GM18498 (cell line): ENCODE results near the gene SLC25A11.
A peak's percentile ranks its signal among the peaks of the same experiment; 100 is the strongest.

Experiments used
- ATAC-seq: cut with Tn5 transposase; IDR thresholded peaks from one replicate; pipeline ENCODE4 v1.9.1; 2021; ENCODE audit warnings: mild to moderate bottlenecking, moderate library complexity; ENCODE audit not compliant: unreplicated experiment

SLC25A11 gene

DNA sequence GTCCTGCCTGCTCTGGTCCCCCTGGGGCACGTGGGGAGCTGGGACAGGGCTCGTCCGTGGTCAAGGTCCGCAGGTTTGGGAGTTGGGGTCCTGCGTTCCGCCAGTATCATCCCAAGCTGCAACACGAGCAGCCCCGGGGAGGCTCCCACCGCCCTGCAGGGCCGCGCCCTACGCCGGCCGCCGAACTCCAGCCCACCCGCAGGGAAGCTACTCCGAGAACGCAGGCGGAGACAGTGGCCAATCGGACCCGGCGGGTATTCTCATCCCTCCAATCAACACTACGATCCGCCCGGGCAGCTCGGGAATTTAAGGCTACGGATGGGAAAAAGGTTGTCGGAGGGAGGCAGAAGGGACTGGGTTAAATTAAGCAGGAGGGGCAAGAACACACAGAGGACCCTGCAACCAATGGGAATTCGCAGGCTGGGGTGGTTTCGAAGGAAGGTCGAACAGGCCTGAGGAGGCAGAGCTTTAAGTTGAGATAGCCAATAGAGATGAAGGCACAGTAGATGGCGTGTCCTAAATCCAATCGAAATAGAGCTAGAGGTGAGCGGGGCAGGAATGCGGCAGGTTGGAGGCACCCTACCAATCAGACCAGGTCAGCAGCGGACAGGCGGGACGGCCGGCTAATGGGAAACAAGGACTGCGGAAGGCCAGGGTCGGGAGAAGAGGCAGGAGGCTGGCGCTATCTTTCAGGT lies 27.1 kb upstream of the SLC25A11 start:
- peak; percentile 82 for ATAC-seq

DNA sequence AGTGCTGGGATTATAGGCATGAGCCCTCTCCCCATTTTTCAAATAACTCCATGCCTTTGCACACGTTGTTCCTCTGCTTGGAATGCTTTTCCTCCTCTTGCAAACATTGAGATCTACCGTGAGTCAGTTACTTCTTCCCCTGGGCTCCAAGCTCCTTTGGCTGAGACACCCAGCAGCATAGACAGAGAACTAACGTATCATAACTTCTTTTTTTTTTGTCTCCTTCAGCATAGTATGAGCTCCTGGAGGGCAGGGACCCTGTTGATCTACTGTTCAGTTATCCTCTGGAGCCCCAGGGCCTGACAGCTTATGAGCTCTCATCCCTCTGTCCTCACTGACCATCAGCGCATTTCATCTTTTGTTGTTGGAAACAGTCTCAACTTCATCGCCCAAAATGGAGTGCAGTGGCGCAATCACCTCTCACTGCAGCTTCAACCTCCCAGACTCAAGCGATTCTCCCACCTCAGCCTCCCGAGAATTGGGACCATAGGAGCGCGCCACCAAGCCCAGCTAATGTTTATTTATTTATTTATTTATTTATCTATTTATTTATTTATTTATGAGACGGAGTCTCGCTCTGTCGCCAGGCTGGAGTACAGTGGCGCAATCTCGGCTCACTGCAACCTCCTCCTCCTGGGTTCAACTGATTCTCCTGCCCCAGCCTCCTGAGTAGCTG lies 25.6 kb upstream of the SLC25A11 start:
- ATAC-seq, result no peak

DNA sequence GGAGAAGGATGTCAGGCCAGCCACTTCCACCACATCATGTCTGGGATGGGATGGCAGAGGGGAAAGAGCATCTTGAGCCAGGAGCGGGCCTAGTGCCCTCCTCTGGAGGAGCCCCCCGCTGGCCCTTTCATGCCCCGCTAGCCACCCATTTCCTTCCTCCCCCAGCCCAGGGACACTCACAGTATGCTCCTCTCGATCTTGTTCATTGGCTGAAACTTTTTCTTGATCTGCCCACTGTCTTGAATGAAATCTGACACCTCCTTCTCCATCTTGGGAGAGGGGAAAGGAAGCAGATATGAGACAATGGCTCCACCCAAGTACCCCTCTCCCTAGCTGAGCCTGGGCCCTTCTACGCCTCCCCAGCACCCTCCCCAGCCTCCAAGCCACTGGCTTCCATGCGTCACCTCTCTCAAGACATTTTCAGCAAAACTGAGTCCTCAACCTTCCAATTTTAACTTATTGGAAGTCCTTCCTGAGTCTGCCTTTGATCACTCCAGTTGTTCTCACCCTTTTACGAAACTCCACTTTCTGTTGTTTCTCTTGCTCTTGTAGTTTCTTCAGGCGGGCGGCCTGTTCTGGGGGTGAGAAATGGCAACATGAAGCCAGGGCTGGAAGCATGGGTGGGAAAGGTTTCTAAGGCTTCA lies 20.6 kb upstream of the SLC25A11 start:
- no peak for ATAC-seq

DNA sequence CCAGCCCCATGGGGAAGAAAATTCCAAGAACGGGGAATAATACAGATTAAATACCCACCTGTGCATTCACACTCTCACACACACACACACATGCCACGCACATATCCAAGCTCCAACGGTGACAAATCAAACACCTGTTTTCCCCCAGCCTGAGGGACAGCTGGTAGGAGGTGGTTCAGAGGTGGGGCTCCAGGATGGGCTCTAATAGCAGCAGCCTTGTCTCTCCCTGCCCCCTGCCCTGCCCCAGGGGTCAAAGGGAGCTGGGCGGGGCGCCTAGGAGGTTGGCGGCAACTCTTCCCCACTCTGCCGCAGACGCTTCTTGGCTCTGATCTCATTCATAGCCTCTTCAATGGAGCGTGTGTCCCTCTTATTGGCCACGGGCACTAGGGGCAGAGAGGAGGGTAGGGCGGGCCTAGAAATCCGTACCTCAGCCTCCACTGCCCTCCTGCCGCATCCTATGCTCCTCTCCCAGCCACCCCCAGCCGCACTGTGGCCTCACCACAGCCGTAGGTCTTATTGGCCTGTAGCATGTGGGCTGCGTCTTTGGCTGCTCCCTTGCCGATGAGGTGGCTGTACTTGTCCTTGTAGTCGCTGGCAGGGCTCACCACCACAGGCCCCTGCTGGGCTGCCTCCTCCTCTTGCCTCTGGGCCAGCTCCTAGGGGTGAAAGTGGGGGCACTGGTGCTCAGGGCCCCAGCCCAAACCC lies 19.6 kb upstream of the SLC25A11 start:
- ATAC-seq, result no peak

DNA sequence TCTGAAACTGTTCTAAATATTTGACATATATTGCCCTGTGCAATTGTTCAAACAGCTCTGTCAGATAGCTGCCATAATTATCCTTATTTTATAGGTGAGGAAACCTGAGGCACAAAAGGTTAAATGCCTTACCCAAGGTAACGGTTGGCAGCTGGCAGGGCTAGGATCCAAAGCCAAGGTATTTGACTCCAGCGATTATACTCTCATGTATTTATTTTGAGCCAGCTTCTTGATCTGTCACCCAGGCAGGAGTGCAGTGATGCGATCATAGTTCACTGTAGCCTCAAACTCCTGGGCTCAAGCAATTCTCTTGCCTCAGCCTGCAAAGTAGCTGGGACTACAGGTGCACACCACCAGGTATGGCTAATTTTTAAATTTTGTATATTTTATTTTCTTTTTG lies 18.3 kb upstream of the SLC25A11 start:
- no peak for ATAC-seq

DNA sequence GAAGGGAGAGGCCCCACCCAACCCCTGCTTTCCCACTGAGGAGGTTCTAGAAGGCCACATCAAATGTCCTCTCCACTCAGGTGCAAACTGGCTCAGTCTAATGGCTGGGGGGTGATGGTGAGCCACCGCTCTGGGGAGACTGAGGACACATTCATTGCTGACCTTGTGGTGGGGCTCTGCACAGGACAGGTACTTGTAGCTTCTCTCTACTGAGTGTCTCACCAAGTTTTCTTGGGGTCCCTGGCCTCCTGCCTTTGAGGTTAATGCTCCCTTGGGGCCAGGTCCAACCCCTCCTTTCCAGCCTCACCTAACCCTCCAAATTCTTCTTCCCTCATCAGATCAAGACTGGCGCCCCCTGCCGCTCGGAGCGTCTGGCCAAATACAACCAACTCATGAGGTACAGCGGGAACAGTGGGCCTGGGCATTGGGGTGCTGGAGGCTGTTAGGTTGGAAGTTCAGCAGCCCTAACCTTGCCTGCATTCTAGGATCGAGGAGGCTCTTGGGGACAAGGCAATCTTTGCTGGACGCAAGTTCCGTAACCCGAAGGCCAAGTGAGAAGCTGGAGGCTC lies 16.7 kb upstream of the SLC25A11 start:
- ATAC-seq, result no peak

DNA sequence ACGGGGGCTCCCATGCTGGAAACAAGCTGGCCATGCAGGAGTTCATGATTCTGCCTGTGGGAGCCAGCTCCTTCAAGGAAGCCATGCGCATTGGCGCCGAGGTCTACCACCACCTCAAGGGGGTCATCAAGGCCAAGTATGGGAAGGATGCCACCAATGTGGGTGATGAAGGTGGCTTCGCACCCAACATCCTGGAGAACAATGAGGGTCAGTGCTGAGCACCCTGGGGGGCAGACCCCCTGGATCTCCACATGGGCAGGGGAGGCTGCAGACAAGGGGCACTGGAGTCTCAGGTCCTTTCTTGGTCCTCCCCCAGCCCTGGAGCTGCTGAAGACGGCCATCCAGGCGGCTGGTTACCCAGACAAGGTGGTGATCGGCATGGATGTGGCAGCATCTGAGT lies 15.2 kb upstream of the SLC25A11 start:
- no peak for ATAC-seq

DNA sequence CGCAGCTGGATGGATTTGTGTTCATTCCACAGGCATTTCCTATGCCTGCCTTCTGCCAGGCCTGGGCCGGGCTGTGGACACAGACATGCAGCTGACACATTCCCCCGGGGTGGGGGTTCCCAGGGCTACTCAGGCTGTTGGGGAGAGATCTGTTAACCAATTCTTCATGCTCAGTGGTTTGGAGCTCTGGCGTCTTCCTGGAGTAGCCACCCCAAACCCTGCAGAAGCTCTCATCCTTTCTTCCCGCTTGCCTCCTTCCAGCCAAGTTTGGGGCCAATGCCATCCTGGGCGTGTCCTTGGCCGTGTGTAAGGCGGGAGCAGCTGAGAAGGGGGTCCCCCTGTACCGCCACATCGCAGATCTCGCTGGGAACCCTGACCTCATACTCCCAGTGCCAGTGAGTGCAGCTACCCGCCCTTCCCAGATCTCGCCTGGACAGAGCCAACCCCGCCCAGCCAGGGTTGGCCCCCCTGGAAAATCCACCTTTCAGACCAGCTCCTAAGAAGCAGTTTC lies 13.7 kb upstream of the SLC25A11 start:
- no peak for ATAC-seq

DNA sequence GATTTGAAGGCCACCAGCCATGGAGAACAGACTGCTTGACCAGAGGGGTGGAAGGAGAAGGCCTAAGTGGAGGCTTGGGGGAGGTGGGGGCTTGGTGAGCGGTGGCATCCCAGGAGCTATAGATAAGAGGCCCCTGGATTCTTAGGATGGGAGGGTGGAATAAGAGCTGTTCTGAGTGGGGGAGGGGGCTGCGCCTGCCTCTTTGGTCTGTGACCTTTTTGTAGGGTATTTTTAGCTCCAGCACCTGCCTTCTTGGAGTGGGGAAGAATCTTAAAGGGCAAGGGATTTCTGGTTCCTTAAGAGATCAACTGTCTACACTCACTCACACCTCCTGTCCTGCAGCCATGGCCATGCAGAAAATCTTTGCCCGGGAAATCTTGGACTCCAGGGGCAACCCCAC lies 11.6 kb upstream of the SLC25A11 start:
- ATAC-seq, result no peak

DNA sequence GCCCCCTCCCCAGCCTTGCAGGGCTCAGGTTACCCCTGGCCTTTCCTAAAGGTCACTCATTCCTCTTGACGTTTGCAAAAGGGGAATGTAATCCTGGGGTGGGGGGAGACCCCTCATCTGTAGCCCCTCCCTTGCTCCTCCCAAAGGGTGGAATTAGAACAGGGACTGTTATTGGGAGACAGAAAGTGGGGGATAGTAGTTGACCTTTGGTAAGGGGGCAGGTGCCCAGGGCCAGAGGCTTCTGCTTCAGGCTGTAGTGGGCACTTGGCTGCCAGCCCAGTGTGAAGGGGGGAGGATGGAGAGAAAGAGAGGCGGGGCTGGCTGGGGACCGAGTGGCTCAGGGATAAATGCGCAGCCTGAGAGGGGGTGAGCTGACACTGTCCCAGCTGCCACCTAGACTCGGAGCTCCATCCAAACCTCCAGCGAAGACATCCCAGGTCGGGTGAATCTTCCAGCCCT lies 10.9 kb upstream of the SLC25A11 start, which contains the start of gene ENO3:
ENO3 (plus strand) TSS at position 374 of the 459 bp plus-strand sequence. CDS start 711 bp downstream, outside the sequence.
- no peak for ATAC-seq

DNA sequence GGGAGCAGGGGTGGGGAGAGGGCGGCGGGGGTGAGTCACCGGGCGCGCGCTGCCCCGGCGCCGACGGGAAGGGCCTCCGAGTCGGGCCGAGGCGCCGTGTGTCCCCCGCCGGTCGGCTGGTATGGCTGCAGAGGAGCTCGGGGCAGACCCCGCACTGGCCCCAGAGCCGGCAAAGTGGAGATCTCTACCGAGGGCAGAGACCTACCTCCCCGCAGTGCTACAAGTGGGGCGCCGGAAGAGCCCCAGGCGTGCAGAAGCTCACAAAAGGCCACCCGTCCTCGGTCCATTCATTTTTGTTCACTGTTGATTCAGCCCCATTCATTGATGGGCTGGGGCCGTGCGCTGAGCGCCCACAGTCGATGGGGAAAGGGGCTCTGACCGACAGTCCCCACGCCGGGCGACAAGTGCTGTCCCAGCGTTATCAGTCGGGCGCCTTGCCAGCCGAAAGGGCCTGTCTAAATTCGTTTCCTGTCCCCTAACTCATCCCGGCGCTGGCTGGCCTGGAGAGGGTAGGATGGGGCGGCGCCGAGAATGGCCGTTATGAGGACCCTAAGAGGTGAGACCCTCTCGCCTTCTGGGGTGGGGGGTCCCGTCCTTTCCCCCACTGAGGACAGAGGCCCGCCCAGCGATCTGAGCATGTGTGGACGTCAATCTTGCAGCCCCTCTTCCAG lies 10.4 kb upstream of the SLC25A11 start:
- ATAC-seq, result peak; percentile 3

DNA sequence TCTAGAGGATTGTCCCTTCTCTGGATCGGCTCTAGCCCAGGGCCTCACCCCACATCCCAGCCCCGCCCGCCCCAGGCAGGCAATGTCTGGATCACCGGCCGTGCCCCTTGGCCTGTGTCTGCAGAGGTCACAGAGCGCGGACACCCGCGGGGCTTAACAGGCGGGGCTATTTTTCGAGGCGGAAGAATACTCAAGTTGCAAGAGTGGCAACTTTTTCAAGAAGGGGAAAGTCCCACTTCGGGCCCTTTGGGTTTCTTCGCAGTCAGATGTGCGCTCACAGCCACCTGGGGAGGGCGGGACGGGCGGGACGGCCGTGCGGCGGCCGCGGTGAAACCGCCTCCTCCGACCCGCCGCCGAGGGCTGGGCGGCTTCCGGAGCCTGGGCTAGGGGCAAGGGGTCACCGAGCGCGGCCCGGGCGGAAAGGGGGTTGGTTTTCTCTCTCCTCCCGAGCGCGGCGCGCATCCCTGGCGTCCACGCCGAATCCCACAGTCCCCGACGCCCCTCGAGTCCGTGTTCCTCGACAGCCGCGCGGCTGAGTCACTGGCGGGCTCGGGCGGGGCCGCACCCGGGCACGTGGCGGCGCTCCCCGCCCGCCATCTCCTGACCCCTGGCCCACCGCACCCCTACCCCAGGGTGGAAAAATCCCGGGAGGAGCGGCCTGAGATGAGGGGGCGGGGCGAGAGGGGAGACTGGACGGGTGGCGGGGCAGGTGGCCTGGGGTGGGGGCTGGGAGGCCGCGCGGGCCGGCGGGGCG lies 9.7 kb upstream of the SLC25A11 start:
- ATAC-seq, result peak; percentile 36

DNA sequence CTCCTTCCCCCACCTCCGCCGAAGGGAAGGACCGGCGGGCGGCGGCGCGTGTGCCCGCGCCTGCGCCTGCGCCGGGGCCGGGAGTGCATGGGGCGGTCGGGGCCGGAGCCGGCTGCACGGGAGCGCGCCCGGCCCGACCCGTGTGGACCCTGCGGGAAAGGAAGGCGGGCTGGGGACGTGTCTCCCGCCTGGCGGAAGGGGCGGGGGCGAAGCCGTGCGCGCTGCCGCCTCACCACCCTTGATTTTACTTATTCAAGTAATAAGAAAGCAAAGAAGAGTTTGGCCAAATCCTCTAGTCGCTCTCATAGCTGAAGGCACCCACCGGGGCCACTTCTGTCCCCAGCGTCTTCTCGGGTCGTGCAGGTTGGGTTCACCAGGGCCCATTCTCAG lies 9.1 kb upstream of the SLC25A11 start:
- ATAC-seq, result peak; percentile 37

DNA sequence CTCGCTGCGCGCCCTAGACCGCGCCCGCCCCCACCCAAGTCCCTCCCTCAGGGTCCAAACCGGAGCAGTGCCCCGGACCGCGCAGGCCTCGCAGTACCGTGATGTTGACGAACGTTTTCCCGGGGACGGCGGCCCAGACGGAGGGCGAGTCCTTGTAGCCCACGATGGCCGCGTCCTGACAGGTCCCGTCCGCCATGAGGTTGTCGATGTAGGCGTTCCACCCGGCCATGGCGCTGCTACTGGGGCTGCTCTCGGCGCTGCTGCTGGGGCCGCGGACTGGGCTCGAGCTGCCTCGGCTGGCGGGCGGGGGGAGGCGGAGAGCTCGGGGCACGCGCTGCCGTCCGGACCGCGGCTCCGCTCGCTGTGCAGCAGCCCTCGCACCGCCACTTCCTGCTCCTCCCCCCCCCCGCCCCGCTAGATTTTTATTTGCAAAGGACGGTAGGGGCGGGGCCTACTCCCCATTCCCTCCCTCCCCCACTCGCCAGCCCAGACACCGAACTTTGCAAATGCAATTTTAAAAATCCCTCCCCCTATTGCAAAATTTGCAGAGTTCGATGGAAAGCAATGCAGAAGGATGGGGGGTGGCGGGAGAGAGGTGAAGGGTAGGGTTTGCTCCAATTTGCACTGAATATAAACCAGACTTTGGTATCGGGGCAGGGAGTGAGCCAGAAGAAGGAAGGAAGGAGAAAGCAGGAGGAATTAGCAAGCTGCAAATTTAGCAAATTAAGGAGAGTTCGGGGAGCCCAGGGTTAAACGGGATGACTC lies 8.5 kb upstream of the SLC25A11 start, which contains the start of gene PFN1:
PFN1 (minus strand) TSS at position 365 of the 765 bp plus-strand sequence; CDS start at position 229, 136 bp downstream.
- peak; percentile 20 for ATAC-seq

DNA sequence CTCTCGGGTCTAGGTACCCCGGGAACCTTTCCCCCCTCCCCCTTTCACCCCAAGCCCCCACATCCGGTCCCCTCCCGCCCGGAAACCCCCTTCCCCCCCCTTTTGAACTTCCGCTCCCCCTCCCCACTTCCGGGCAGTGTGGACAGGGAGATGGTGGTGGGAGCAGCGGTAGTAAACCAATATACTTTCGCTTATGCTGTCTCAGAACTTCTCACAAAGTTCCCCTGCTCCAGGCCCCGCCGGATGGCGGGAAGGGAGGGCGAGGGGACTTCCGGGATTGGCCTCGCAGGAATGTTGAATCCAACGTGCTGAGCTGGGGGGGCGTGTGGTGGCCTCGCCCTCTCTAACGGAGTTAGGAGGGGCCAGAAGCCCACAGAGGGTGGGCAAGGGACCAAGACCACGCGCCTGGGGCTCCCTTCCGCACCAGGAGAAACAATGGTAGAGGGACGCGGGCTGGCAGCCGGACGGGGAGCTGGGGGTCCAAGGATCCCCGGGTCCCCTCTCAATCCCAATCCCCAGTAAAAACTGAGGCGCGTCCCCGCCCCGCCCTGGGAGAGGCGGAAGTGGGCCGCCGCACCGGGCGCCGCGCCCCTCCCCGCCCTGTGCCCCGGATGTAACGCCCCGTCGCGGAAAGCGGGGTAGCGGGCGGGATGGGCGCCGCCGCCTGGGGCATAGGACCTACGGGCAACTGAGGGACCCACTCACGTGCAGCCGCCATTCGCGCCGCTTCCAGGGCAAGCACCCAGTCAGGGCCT lies 7.7 kb upstream of the SLC25A11 start:
- no peak for ATAC-seq

DNA sequence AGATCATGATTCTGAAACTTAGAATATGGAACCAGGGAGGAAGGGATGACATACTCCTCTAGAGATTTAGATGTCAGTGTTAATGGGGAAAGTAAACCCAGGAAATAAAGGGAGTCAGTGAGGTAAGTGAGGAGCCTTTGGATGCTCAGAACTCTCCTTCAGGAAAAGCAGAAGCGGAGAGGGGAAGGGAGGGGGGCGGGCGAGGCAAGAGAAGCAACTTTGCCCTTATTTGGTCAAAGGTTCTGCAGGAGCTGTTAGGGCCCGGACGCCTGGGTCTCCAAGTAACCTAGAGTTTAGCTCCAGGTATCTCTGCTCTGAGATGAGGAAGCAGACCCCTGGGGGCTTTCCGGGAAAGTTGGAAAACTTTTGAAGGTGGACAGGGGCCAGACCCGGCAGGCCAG lies 7.2 kb upstream of the SLC25A11 start:
- no peak for ATAC-seq

DNA sequence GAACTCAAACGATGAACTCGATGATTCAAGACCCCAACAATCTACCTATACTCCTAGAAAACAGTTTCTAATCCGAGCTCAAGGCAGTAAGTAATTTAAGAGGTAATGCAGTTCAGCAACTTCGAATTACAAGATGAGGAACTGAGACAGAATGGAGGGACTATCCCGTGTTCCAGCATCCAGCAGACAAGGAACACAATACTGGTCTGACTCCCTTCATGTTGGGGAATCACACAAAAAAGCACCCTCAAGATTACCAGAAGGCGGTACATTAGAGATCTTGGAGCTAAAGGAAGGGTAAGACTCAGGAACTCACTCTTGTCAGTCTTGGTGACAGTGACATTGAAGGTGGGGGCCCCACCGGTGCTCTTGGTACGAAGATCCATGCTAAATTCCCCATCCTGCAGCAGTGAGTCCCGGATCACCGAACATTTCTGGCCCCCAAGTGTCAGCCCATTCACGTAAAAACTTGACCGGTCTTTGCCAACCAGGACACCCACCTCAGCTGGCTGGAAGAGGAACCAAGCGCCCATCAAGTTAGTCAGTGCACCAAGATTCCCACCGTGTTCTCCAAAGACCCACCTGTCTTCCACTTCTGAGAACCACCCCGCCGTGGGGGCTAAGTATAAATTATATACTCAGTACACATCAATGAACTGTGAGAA lies 6.6 kb upstream of the SLC25A11 start:
- no peak for ATAC-seq

DNA sequence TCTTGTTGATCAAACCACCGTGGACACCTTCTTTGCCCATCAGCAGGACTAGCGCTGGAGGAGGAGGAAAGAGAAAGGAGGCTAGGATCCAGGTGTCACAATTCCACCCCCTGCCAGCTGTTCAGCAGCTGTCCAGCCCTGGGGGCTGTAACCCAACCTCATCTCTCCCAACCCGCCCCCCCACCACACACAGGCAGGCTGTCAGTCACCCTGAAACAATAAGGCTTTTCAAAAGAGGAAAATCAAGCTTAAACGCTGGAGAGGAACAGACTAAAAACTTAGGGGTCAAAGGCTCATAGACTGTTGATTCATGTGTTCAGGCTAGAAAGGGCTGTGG lies 6.1 kb upstream of the SLC25A11 start:
- no peak for ATAC-seq
